Endothelial cell of umbilical vein (primary cell): ENCODE measurements around the gene MTHFR. TPM values are rescaled to one million over a fixed set of nuclear protein-coding genes. Genes with fewer than 3 reads are reported as not detected.

Experiments
- BruUV-seq: library from RNA; stranded (reverse); fragments of 400-500 nt; replicated peaks from 2 replicates; lab custom pipeline; 2021; lab: Mats Ljungman, UMichigan
- CTCF ChIA-PET: fragments of 300-600, 350-600 bp; sonication (Branson Sonifier 250); formaldehyde crosslinking; loops from one replicate; lab custom pipeline; 2021; ENCODE audit warnings: antibody characterized with exemption, inconsistent platforms; lab: Charles Lee
- POLR2A ChIA-PET: fragments of 300-600, 350-600 bp; sonication (Branson Sonifier 250); formaldehyde crosslinking; loops from one replicate; lab custom pipeline; 2021; ENCODE audit warnings: antibody characterized with exemption, inconsistent platforms; lab: Charles Lee
- DNase-seq: peaks from one replicate; pipeline ENCODE4 v3.0.0-alpha.2; 2011; ENCODE audit warnings: low read depth, low spot score
- FAIRE-seq: peaks from 2 replicates; lab custom pipeline; 2011; peaks lifted over from hg19 to GRCh38; lab: Jason Lieb, UNC
- H2AFZ ChIP-seq: 2 replicates; pipeline ENCODE4 v1.6.0; 2012; ENCODE audit warnings: low read depth, low read length, control low read depth, inconsistent platforms
- H3K27ac ChIP-seq: 2 replicates; pipeline ENCODE4 v1.5.1; 2011; ENCODE audit warnings: low read depth, mild to moderate bottlenecking, control low read depth, low read length, moderate library complexity; ENCODE audit not compliant: insufficient read depth
- H3K27me3 ChIP-seq, 2 experiments: 2 replicates each; pipeline versions ENCODE4 v1.6.0 to v1.6.1; 2011; ENCODE audit warnings: low read length in 2 of 2, mixed read lengths in 1 of 2; ENCODE audit not compliant: control insufficient read depth in 2 of 2, insufficient read depth in 2 of 2
- H3K36me3 ChIP-seq, 2 experiments: 2 replicates in 1 of 2; 3 replicates in 1 of 2; pipeline ENCODE4 v1.5.1; 2011; ENCODE audit warnings: low read length in 2 of 2, mild to moderate bottlenecking in 1 of 2, moderate library complexity in 1 of 2; ENCODE audit not compliant: control insufficient read depth in 2 of 2, insufficient read depth in 2 of 2; ENCODE audit errors: extremely low read depth in 1 of 2
- H3K4me1 ChIP-seq: 3 replicates; pipeline ENCODE4 v1.5.1; 2011; ENCODE audit warnings: mild to moderate bottlenecking, low read length; ENCODE audit not compliant: control insufficient read depth, insufficient read depth; ENCODE audit errors: extremely low read depth
- H3K4me2 ChIP-seq: 2 replicates; pipeline ENCODE4 v1.6.1; 2011; ENCODE audit warnings: low read length, control low read depth, mixed read lengths; ENCODE audit not compliant: insufficient read depth
- H3K4me3 ChIP-seq, 3 experiments: fragments of 200-600 bp in 1 of 3; sonication (generic), shearing (Covaris generic) in 1 of 3; replicated peaks in 1 of 3; 2 replicates each; pipeline ENCODE4 v1.5.1; 2011 to 2016; ENCODE audit warnings: control low read depth in 3 of 3, low read length in 3 of 3, mild to moderate bottlenecking in 2 of 3, inconsistent platforms in 1 of 3, low read depth in 1 of 3, moderate library complexity in 1 of 3; ENCODE audit not compliant: insufficient read depth in 1 of 3
- H3K79me2 ChIP-seq: 2 replicates; pipeline ENCODE4 v1.6.0; 2012; ENCODE audit warnings: low read length, inconsistent platforms; ENCODE audit not compliant: control insufficient read depth, insufficient read depth
- H3K9ac ChIP-seq: replicated peaks from 2 replicates; pipeline ENCODE3; 2011; ENCODE audit warnings: low read length, control low read depth; ENCODE audit not compliant: insufficient read depth; ENCODE audit errors: extremely low read depth
- H3K9me1 ChIP-seq: replicated peaks from 3 replicates; pipeline ENCODE4 v1.6.0; 2011; ENCODE audit warnings: mild to moderate bottlenecking, low read length; ENCODE audit not compliant: control insufficient read depth, insufficient read depth; ENCODE audit errors: extremely low read depth
- H3K9me3 ChIP-seq: replicated peaks from 2 replicates; pipeline ENCODE4 v1.5.1; 2012; ENCODE audit warnings: low read length, inconsistent platforms; ENCODE audit not compliant: control insufficient read depth, insufficient read depth
- H4K20me1 ChIP-seq: replicated peaks from 2 replicates; pipeline ENCODE3; 2011; ENCODE audit warnings: mild to moderate bottlenecking, low read length; ENCODE audit not compliant: control insufficient read depth, insufficient read depth; ENCODE audit errors: extremely low read depth
- EZH2 ChIP-seq: IDR thresholded peaks from 2 replicates; pipeline ENCODE4 v1.6.1; 2012; ENCODE audit warnings: borderline replicate concordance, low read depth, mild to moderate bottlenecking, moderate library complexity, low read length, inconsistent platforms; ENCODE audit not compliant: severe bottlenecking
- FOS ChIP-seq: IDR thresholded peaks from 2 replicates; pipeline ENCODE4 v1.6.1; 2011; ENCODE audit warnings: mild to moderate bottlenecking, low read length, moderate library complexity, borderline replicate concordance; ENCODE audit not compliant: insufficient read depth
- GATA2 ChIP-seq: IDR thresholded peaks from 2 replicates; pipeline ENCODE4 v1.7.0; 2011; ENCODE audit warnings: low read depth, mild to moderate bottlenecking, moderate library complexity, mixed read lengths, low read length; ENCODE audit not compliant: insufficient read length, insufficient read depth
- JUN ChIP-seq: IDR thresholded peaks from 2 replicates; pipeline ENCODE4 v1.6.1; 2011; ENCODE audit warnings: borderline replicate concordance, low read depth; ENCODE audit not compliant: insufficient read length, insufficient read depth
- MYC ChIP-seq: IDR thresholded peaks from one replicate; pipeline ENCODE4 v1.6.1; 2011; ENCODE audit warnings: mild to moderate bottlenecking, low read depth, low read length
- POLR2A ChIP-seq: IDR thresholded peaks from 2 replicates; pipeline ENCODE4 v1.6.1; 2012; ENCODE audit warnings: low read depth, mild to moderate bottlenecking, control low read depth, low read length
- POLR2AphosphoS5 ChIP-seq: IDR thresholded peaks from 2 replicates; pipeline ENCODE4 v1.6.1; 2012; ENCODE audit warnings: low read depth, mild to moderate bottlenecking, control low read depth, low read length, moderate library complexity; ENCODE audit not compliant: insufficient read depth
- dilution Hi-C: fragments of 300-500 bp; cut with MboI; formaldehyde crosslinking; loops from one replicate; pipeline ENCODE4 v1.15.0; 2019; ENCODE audit warnings: low sequenced_read_pairs; ENCODE audit not compliant: extremely low pct_ligation_motif_present
- intact Hi-C: fragments of 100-400 bp; cut with micrococcal nuclease; formaldehyde crosslinking; loops from one replicate; pipeline ENCODE4 v1.10.0; 2022
- polyA plus RNA-seq, 4 experiments: library from polyadenylated mRNA; depleted of rRNA in 3 of 4; stranded (reverse) in 3 of 4; unstranded in 1 of 4; fragments of >200 nt; gene quantifications; 2 replicates each; pipeline versions ENCODE4 v1.2.1 to v1.2.3, GENCODE V29; 2011 to 2012; ENCODE audit warnings: missing spikeins in 1 of 4
- total RNA-seq: library from RNA; stranded (reverse); gene quantifications from 2 replicates; pipeline ENCODE4 v1.2.3, GENCODE V29; 2021
- TF ChIP-seq, protein P1 (sequence below): IDR thresholded peaks from 2 replicates; pipeline ENCODE4 v1.6.1; 2011; ENCODE audit not compliant: insufficient read depth, insufficient read length
- TF ChIP-seq, protein P2 (sequence below), 2 donors: IDR thresholded peaks; 1 replicate in 1 of 2; 2 replicates in 1 of 2; pipeline ENCODE4 v1.5.1; 2011; ENCODE audit warnings: low read length in 2 of 2, mild to moderate bottlenecking in 2 of 2, moderate library complexity in 2 of 2, control low read depth in 1 of 2, inconsistent platforms in 1 of 2, low read depth in 1 of 2; ENCODE audit not compliant: insufficient read depth in 1 of 2; ENCODE audit errors: extremely low read depth in 1 of 2

The MTHFR gene
- total and polyA plus RNA-seq, 2 donors (not counting 3 experiments of a cell fraction or from before 2014, with no cell fraction given) = 13.8 to 25.3 TPM

DNA sequence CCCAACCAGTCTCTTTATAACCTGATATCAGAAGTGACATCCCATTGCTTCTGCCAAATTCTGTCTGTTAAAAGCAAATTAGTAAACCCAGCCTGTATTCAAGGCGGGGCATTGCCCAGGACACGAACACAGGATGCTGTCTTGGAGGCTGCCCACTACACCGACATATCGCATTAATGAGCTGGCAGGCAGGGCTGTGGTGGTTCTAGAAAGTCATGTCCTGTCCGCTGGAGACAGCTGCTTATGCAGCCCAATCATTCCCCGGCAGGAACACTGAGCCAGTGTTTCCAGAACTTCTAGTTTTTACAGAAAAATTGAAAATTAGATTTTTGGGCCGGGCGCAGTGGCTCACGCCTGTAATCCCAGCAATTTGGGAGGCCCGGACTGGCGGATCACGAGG is 24.5 kb downstream of the MTHFR start:
- DNase-seq = no peak
- ChIA-PET CTCF (interaction anchor here (1.2 to 2.0 kb wide), 2 partner anchors 22 to 25 kb away, joined by 5 to 7 read pairs; partner anchors contain the start of genes CLCN6 and MTHFR), POLR2A (interaction anchor here (0.6 kb wide), 1 partner anchor 34 kb away, joined by 6 read pairs; no protein-coding TSS in a partner anchor)
- TF ChIP-seq POLR2AphosphoS5 (no peak), POLR2A (no peak), FOS (no peak), JUN (no peak), GATA2 (no peak), MYC (no peak), EZH2 (no peak)
- TF ChIP-seq, protein P1, sequence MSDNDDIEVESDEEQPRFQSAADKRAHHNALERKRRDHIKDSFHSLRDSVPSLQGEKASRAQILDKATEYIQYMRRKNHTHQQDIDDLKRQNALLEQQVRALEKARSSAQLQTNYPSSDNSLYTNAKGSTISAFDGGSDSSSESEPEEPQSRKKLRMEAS = no peak
- TF ChIP-seq, protein P2, sequence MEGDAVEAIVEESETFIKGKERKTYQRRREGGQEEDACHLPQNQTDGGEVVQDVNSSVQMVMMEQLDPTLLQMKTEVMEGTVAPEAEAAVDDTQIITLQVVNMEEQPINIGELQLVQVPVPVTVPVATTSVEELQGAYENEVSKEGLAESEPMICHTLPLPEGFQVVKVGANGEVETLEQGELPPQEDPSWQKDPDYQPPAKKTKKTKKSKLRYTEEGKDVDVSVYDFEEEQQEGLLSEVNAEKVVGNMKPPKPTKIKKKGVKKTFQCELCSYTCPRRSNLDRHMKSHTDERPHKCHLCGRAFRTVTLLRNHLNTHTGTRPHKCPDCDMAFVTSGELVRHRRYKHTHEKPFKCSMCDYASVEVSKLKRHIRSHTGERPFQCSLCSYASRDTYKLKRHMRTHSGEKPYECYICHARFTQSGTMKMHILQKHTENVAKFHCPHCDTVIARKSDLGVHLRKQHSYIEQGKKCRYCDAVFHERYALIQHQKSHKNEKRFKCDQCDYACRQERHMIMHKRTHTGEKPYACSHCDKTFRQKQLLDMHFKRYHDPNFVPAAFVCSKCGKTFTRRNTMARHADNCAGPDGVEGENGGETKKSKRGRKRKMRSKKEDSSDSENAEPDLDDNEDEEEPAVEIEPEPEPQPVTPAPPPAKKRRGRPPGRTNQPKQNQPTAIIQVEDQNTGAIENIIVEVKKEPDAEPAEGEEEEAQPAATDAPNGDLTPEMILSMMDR (IDR thresholded peaks at IDR 0.05; ENCODE audit: extremely low read depth in 1 of 2, insufficient read depth in 1 of 2, low read depth in 1 of 2, low read length in 2 of 2) = no peak
- Histone ChIP-seq H3K36me3 (no peaks in the 10 kb centered on the region), H3K9me1 (no peaks in the 10 kb centered on the region), H3K9ac (no peak overlapping the region), H4K20me1 (no peaks in the 10 kb centered on the region), H2AFZ (no peak overlapping the region), H3K27me3 (no peaks in the 10 kb centered on the region), H3K79me2 (no peaks in the 10 kb centered on the region), H3K4me2 (no peak overlapping the region), H3K27ac (no peak overlapping the region), H3K4me1 (peaks cover 8% of the 10 kb centered on the region), H3K4me3 (no peak overlapping the region), H3K9me3 (no peaks in the 10 kb centered on the region)
- dilution Hi-C loops (no loop called here), intact Hi-C loops (no loop called here)
- FAIRE-seq = no peak
- BruUV-seq = no TSS peak
